ENCODE data around the gene RAD51B.

DNA sequence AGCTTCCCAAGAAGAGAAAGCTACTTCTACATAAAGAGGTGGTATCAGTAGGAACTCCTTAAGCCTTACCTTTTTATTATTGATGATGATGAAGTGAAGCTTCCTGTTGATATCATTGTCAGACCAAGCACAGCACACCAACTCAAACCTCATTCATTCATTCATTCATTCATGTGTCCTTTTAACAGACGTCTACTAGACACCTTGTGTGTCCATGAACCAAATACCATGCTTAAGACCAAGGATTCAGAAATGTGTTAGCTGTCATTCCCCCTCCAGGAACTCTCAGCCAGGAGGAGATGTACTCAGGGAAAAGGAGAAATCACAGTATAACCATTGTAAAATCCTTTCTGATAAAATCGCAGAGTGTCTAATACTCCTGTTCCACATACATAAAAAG is 778.5 kb downstream of the RAD51B start:
- TF ChIP-seq, protein P1, sequence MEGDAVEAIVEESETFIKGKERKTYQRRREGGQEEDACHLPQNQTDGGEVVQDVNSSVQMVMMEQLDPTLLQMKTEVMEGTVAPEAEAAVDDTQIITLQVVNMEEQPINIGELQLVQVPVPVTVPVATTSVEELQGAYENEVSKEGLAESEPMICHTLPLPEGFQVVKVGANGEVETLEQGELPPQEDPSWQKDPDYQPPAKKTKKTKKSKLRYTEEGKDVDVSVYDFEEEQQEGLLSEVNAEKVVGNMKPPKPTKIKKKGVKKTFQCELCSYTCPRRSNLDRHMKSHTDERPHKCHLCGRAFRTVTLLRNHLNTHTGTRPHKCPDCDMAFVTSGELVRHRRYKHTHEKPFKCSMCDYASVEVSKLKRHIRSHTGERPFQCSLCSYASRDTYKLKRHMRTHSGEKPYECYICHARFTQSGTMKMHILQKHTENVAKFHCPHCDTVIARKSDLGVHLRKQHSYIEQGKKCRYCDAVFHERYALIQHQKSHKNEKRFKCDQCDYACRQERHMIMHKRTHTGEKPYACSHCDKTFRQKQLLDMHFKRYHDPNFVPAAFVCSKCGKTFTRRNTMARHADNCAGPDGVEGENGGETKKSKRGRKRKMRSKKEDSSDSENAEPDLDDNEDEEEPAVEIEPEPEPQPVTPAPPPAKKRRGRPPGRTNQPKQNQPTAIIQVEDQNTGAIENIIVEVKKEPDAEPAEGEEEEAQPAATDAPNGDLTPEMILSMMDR (IDR thresholded peaks at IDR 0.05): no peak
- TF ChIP-seq POLR2A (IDR thresholded peaks at IDR 0.05) (no peak), EP300 (IDR thresholded peaks at IDR 0.05) (no peak)

Data from tibial nerve (tissue), 4 donors.